RCC 7860 (cell line): Measurements from ENCODE around the gene WDR72.

Experiments used
- DNase-seq: peaks from one replicate; pipeline ENCODE4 v3.0.0-alpha.2; 2015; ENCODE audit warnings: low spot score
- FAIRE-seq: peaks from 2 replicates; lab custom pipeline; 2012; peaks lifted over from hg19 to GRCh38; lab: Jason Lieb, UNC

Gene WDR72

GRCh38 chr15:53472210-53472609 is 287.3 kb downstream of the WDR72 start:
- no peak for FAIRE-seq
- no peak for DNase-seq

GRCh38 chr15:53470743-53471142 is 288.7 kb downstream of the WDR72 start:
- FAIRE-seq (no peak), DNase-seq (no peak)

GRCh38 chr15:53469422-53469821 is 290.0 kb downstream of the WDR72 start:
- DNase-seq (no peak), FAIRE-seq (no peak)
